A549 (cell line): ENCODE data around the gene CDC6. TPM values are rescaled to one million over a fixed set of nuclear protein-coding genes. Genes with fewer than 3 reads are reported as not detected.

Experiments used
- ATAC-seq, 2 experiments: fragments of 200-7000 bp in 1 of 2; fragments of >200 bp in 1 of 2; cut with Nextera tagmentation in 1 of 2; cut with Tn5 transposase in 1 of 2; 3 replicates each; pipeline versions ENCODE4 v1.8.0 to v1.9.1; 2018 to 2020; ENCODE audit warnings: mild to moderate bottlenecking in 1 of 2, moderate library complexity in 1 of 2
- CTCF ChIA-PET: fragments of 300-600 bp; sonication (Branson Sonifier 250); formaldehyde crosslinking; extraction: SDS; loops from one replicate; lab custom pipeline; 2021; ENCODE audit warnings: antibody characterized with exemption, inconsistent platforms; lab: Yijun Ruan, JAX
- POLR2A ChIA-PET: fragments of 350-600 bp; formaldehyde crosslinking; extraction: SDS; loops from one replicate; lab custom pipeline; 2021; ENCODE audit warnings: antibody characterized with exemption, inconsistent platforms; lab: Yijun Ruan, JAX
- DNase-seq, 2 experiments: peaks; one replicate each; pipeline versions ENCODE4 v3.0.0 to v3.0.0-alpha.2; 2011 to 2016; ENCODE audit warnings: low read depth in 1 of 2, low spot score in 1 of 2
- FAIRE-seq: peaks from 2 replicates; lab custom pipeline; 2011; peaks lifted over from hg19 to GRCh38; lab: Jason Lieb, UNC
- H3K27ac ChIP-seq, 2 experiments: fragments of >200 bp; sonication (Bioruptor Twin); formaldehyde crosslinking; 3 replicates each; pipeline ENCODE4 v1.5.1; 2016 to 2017
- H3K4me1 ChIP-seq: fragments of >200 bp; sonication (Bioruptor Twin); formaldehyde crosslinking; 3 replicates; pipeline ENCODE4 v1.6.1; 2016
- H3K4me2 ChIP-seq: fragments of >200 bp; sonication (Bioruptor Twin); formaldehyde crosslinking; 3 replicates; pipeline ENCODE4 v1.6.1; 2016
- H3K4me3 ChIP-seq: fragments of >200 bp; sonication (Bioruptor Twin); formaldehyde crosslinking; 3 replicates; pipeline ENCODE4 v1.5.1; 2016
- H3K9me3 ChIP-seq: fragments of >200 bp; sonication (Bioruptor Twin); formaldehyde crosslinking; 3 replicates; pipeline ENCODE4 v1.6.1; 2016
- CBX2 ChIP-seq: fragments of 200-600 bp; sonication (generic); IDR thresholded peaks from 2 replicates; pipeline ENCODE4 v1.6.1; 2016; ENCODE audit warnings: low read depth, mild to moderate bottlenecking, borderline replicate concordance
- CBX8 ChIP-seq: fragments of 200-600 bp; sonication (generic); IDR thresholded peaks from 2 replicates; pipeline ENCODE4 v1.6.1; 2016
- CEBPB ChIP-seq, 2 experiments: fragments of >200 bp in 1 of 2; sonication (Bioruptor Twin) in 1 of 2; formaldehyde crosslinking in 1 of 2; IDR thresholded peaks; 2 replicates each; pipeline ENCODE4 v1.6.1; 2012 to 2016
- CHD4 ChIP-seq: fragments of 200-600 bp; sonication (generic); IDR thresholded peaks from 2 replicates; pipeline ENCODE4 v1.6.1; 2016; ENCODE audit warnings: antibody characterized with exemption, mild to moderate bottlenecking, borderline replicate concordance
- EP300 ChIP-seq, 2 experiments: fragments of >200 bp; sonication (Bioruptor Twin); formaldehyde crosslinking; IDR thresholded peaks; 2 replicates in 1 of 2; 3 replicates in 1 of 2; pipeline ENCODE4 v1.6.1; 2016 to 2017
- ESRRA ChIP-seq: fragments of 150-350 bp; IDR thresholded peaks from 2 replicates; pipeline ENCODE4 v1.6.1; 2014; ENCODE audit warnings: mild to moderate bottlenecking, low read length, borderline replicate concordance
- FOSB ChIP-seq: fragments of 250-450 bp; sonication (Bioruptor Pico); IDR thresholded peaks from 2 replicates; pipeline ENCODE4 v1.5.0; 2020; ENCODE audit warnings: mild to moderate bottlenecking, moderate library complexity
- FOXS1 ChIP-seq: fragments of 250-450 bp; sonication (Bioruptor Pico); IDR thresholded peaks from 2 replicates; pipeline ENCODE4 v1.5.0; 2020; ENCODE audit warnings: mild to moderate bottlenecking, moderate library complexity
- GATA3 ChIP-seq: IDR thresholded peaks from 2 replicates; pipeline ENCODE4 v1.6.1; 2012; ENCODE audit warnings: borderline replicate concordance
- HDAC2 ChIP-seq: fragments of 200-600 bp; sonication (generic); IDR thresholded peaks from 2 replicates; pipeline ENCODE4 v1.6.1; 2016
- HOXB5 ChIP-seq: fragments of 250-450 bp; sonication (Bioruptor Pico); IDR thresholded peaks from 2 replicates; pipeline ENCODE4 v1.5.0; 2020; ENCODE audit warnings: mild to moderate bottlenecking, moderate library complexity
- JUN ChIP-seq, 2 experiments: fragments of >200 bp; sonication (Bioruptor Twin); formaldehyde crosslinking; IDR thresholded peaks; 2 replicates in 1 of 2; 3 replicates in 1 of 2; pipeline ENCODE4 v1.6.1; 2016 to 2017
- JUNB ChIP-seq: fragments of >200 bp; sonication (Bioruptor Twin); formaldehyde crosslinking; IDR thresholded peaks from 2 replicates; pipeline ENCODE4 v1.6.1; 2016
- KDM5A ChIP-seq: fragments of 200-600 bp; sonication (generic); IDR thresholded peaks from 2 replicates; pipeline ENCODE4 v1.6.1; 2016; ENCODE audit warnings: antibody characterized with exemption, mild to moderate bottlenecking
- MAFK ChIP-seq: fragments of 450-650 bp; IDR thresholded peaks from 2 replicates; pipeline ENCODE4 v1.6.1; 2014; ENCODE audit not compliant: partially characterized antibody
- MAZ ChIP-seq: fragments of 150-350 bp; IDR thresholded peaks from 2 replicates; pipeline ENCODE4 v1.6.1; 2014; ENCODE audit warnings: antibody characterized with exemption, low read depth, low read length, borderline replicate concordance
- MYC ChIP-seq: IDR thresholded peaks from 2 replicates; pipeline ENCODE4 v1.6.1; 2012; ENCODE audit warnings: mild to moderate bottlenecking, inconsistent platforms, low read length, improper control_type of control experiment, borderline replicate concordance
- NR3C1 ChIP-seq: fragments of >200 bp; sonication (Bioruptor Twin); formaldehyde crosslinking; IDR thresholded peaks from 3 replicates; pipeline ENCODE4 v1.6.1; 2017
- PHF8 ChIP-seq: fragments of 200-600 bp; sonication (generic); IDR thresholded peaks from 2 replicates; pipeline ENCODE4 v1.6.1; 2016; ENCODE audit warnings: low read depth, mild to moderate bottlenecking, antibody characterized with exemption, moderate library complexity, borderline replicate concordance
- POLR2AphosphoS2 ChIP-seq: conservative IDR thresholded peaks from 2 replicates; pipeline ENCODE4 v1.6.1; 2012; ENCODE audit warnings: low read length, improper control_type of control experiment, inconsistent platforms
- RARB ChIP-seq: fragments of 250-450 bp; sonication (Bioruptor Pico); IDR thresholded peaks from 2 replicates; pipeline ENCODE4 v1.8.0; 2021; ENCODE audit warnings: mild to moderate bottlenecking, moderate library complexity
- RCOR1 ChIP-seq: fragments of 150-350 bp; IDR thresholded peaks from 2 replicates; pipeline ENCODE4 v1.6.1; 2014; ENCODE audit warnings: antibody characterized with exemption, low read length, low read depth
- RFX5 ChIP-seq: fragments of 450-650 bp; IDR thresholded peaks from 2 replicates; pipeline ENCODE4 v1.7.1; 2014; ENCODE audit warnings: antibody characterized with exemption, mild to moderate bottlenecking, moderate library complexity
- TFCP2L1 ChIP-seq: fragments of 250-450 bp; sonication (Bioruptor Pico); IDR thresholded peaks from 2 replicates; pipeline ENCODE4 v1.5.0; 2021; ENCODE audit warnings: mild to moderate bottlenecking
- TP53 ChIP-seq: fragments of 250-450 bp; sonication (Bioruptor Pico); IDR thresholded peaks from 2 replicates; pipeline ENCODE4 v1.5.0; 2021; ENCODE audit warnings: mild to moderate bottlenecking, moderate library complexity
- ZFP36 ChIP-seq: fragments of 450-650 bp; IDR thresholded peaks from 2 replicates; pipeline ENCODE4 v1.6.1; 2014; ENCODE audit warnings: borderline replicate concordance; ENCODE audit not compliant: partially characterized antibody
- ZSCAN20 ChIP-seq: fragments of 250-450 bp; sonication (Bioruptor Pico); IDR thresholded peaks from 2 replicates; pipeline ENCODE4 v1.8.0; 2022; ENCODE audit warnings: mild to moderate bottlenecking, moderate library complexity
- WGBS: methylation state at CpG from one replicate; pipeline ENCODE4 v1.1.6; 2017; ENCODE audit errors: missing lambda C conversion rate; 5-methylcytosine and 5-hydroxymethylcytosine counted together
- polyA plus RNA-seq, 4 experiments: library from polyadenylated mRNA; depleted of rRNA in 3 of 4; stranded (reverse); fragments of >200 nt; fragmentation: RNase III in 1 of 4; extraction: RNeasy Plus Mini Kit Qiagen cat#74134 plus additional on column Dnase treatment in 1 of 4; gene quantifications; 2 replicates in 3 of 4; 3 replicates in 1 of 4; pipeline ENCODE4 v1.2.3, GENCODE V29; 2011 to 2017
- TF ChIP-seq, protein P1 (sequence below): fragments of 450-650 bp; IDR thresholded peaks from 2 replicates; pipeline ENCODE4 v1.6.1; 2014; ENCODE audit warnings: antibody characterized with exemption
- TF ChIP-seq, protein P2 (sequence below): IDR thresholded peaks from 2 replicates; pipeline ENCODE4 v1.6.1; 2012
- TF ChIP-seq, protein P3 (sequence below): IDR thresholded peaks from 2 replicates; pipeline ENCODE4 v1.6.1; 2012

Gene CDC6
- polyA plus RNA-seq, 2 of the 4 experiments (the other 2 are of a cell fraction) = 67.0 to 79.5 TPM

DNA sequence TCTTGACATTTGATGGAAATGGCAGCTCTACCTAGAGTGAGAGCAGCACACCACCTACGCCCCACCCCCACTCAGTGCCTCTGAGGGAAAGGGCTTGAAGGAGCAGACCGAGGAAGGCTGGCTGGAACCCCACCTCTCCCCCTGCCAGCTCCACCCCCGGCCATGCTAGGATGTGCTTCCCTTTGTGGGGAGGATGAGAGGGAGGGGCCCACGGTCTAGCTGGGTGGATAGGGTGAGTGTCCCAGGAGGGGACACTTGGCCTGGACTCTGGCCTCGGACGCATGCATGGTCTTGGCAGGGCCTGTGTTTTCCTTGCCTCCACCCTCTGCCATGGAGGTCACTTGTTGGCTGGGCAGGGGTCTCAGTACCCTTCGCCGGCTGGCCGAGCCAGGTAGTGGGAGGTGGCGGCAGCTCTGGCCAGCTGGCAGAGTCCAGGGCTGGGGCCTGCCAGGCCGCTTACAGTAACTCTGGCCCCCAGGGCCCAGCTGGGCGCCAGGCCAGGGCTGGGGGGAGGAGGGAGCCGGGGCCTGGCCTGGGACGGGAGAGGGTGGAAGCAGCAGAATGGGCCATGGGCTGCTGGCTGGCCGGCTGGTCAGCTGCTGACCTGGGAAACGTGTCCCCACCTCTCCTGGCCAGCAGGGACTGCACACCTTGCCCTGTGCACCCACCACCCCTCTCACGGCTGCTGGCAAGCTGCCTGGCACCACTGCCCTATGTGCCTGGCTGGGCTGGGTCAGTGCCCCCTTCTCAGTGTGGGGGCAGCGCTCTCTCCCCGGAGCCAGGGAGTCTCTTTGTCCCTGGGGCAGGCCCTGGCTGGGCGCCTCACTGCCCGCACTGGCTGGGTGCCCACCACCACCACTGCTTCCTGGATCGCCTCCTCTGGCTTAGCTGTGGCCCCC is 44.3 kb downstream of the CDC6 start:
- FAIRE-seq (no peak), ATAC-seq (peak; percentile 62 to 76), DNase-seq (peak in 1 of 2 experiments; percentile 75)
- TF ChIP-seq RARB (CRISPR knock-in tag) = no peak
- no peak for TF ChIP-seq ZSCAN20 (CRISPR knock-in tag)
- TF ChIP-seq JUN (IDR thresholded peaks at IDR 0.05) = peak in 1 of 2 experiments; percentile 63; a peak in 2 of 5 replicates
- no peak for TF ChIP-seq MYC
- TF ChIP-seq KDM5A = no peak
- no peak for TF ChIP-seq PHF8
- peak in 1 of 2 experiments; percentile 31; a peak in 1 of 5 replicates for TF ChIP-seq EP300 (IDR thresholded peaks at IDR 0.05)
- no peak for TF ChIP-seq MAZ
- no peak for TF ChIP-seq MAFK
- no peak for TF ChIP-seq NR3C1
- no peak for TF ChIP-seq HDAC2
- TF ChIP-seq GATA3 = no peak; the same call in 1 of the 2 replicates
- TF ChIP-seq CEBPB (IDR thresholded peaks at IDR 0.05) = no peak
- TF ChIP-seq, protein P1, sequence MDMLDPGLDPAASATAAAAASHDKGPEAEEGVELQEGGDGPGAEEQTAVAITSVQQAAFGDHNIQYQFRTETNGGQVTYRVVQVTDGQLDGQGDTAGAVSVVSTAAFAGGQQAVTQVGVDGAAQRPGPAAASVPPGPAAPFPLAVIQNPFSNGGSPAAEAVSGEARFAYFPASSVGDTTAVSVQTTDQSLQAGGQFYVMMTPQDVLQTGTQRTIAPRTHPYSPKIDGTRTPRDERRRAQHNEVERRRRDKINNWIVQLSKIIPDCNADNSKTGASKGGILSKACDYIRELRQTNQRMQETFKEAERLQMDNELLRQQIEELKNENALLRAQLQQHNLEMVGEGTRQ = no peak
- TF ChIP-seq HOXB5 (CRISPR knock-in tag) = peak; percentile 25; the same call in 1 of the 2 replicates
- no peak for TF ChIP-seq CHD4
- no peak for TF ChIP-seq CBX8
- no peak for TF ChIP-seq ZFP36
- TF ChIP-seq RCOR1 = no peak
- no peak for TF ChIP-seq TP53 (CRISPR knock-in tag)
- TF ChIP-seq ESRRA = no peak
- TF ChIP-seq POLR2AphosphoS2 = no peak
- TF ChIP-seq, protein P2, sequence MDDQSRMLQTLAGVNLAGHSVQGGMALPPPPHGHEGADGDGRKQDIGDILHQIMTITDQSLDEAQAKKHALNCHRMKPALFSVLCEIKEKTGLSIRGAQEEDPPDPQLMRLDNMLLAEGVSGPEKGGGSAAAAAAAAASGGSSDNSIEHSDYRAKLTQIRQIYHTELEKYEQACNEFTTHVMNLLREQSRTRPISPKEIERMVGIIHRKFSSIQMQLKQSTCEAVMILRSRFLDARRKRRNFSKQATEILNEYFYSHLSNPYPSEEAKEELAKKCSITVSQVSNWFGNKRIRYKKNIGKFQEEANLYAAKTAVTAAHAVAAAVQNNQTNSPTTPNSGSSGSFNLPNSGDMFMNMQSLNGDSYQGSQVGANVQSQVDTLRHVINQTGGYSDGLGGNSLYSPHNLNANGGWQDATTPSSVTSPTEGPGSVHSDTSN = no peak
- TF ChIP-seq, protein P3, sequence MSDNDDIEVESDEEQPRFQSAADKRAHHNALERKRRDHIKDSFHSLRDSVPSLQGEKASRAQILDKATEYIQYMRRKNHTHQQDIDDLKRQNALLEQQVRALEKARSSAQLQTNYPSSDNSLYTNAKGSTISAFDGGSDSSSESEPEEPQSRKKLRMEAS = peak; percentile 18; the same call in 1 of the 2 replicates
- H3K4me3 ChIP-seq = no peak overlapping the region
- H3K9me3 ChIP-seq = no peaks in the 10 kb centered on the region
- whole genome bisulfite sequencing = 34% methylated on average over 20 of the region's 22 CpGs
- peaks cover 86% of the 10 kb centered on the region for H3K4me1 ChIP-seq
- CTCF ChIA-PET = interaction anchor here (1.3 to 50.4 kb wide), 4 partner anchors 13 to 130 kb away, joined by 4 to 2395 read pairs (median 538); partner anchors contain the start of genes CDC6, GJD3 and RARA
- peak overlapping the region; percentile 75 for H3K4me2 ChIP-seq
- POLR2A ChIA-PET = interaction anchor here (0.6 to 1.7 kb wide), 3 partner anchors 12 to 1357 kb away, joined by 3 to 8 read pairs (median 3); partner anchors contain the start of gene EIF1
- H3K27ac ChIP-seq = peak overlapping the region; percentile 74 to 82

DNA sequence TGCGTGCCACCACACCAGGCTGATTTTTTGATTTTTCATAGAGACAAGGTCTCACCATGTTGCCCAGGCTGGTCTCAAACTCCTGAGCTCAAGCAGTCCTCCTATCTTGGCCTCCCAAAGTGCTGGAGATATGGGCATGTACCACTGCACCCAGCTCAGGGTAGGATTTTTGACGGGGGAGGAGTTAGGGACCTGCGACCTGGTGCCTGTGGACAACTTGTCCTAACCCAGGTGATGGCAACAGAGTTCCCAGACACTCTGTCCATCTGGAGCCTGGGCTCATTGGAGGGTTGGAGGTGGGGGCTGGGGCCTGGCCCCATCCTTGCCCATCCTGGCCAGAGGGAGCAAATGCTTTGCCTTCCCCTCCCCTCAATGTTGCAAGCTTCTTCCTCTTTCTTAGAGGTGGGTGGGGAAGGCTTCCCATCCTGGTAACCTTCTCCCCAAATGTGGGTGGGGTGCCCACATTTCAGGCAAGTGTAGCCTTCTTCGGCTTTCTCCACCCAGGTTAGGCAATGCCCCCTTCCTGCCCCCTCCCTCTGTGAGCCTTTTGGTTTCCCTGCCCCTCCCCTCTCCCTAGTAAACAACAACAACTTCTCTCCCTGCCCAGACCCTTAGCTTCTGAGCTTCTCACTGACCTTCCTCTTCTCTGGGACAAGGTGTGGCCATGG is 46.2 kb downstream of the CDC6 start:
- Histone ChIP-seq H3K27ac (peak overlapping the region; percentile 66 to 79; a peak in 5 of 6 replicates), H3K4me2 (peak overlapping the region; percentile 72), H3K4me3 (no peak overlapping the region), H3K9me3 (no peaks in the 10 kb centered on the region), H3K4me1 (peaks cover 74% of the 10 kb centered on the region)
- no peak for FAIRE-seq
- ChIA-PET POLR2A (no interaction called here), CTCF (interaction anchor here (0.9 to 50.4 kb wide), 6 partner anchors 10 to 1328 kb away, joined by 3 to 2395 read pairs (median 5); partner anchors contain the start of genes CDC6, GJD3 and RARA)
- TF ChIP-seq TFCP2L1 (CRISPR knock-in tag) = no peak
- no peak for TF ChIP-seq PHF8
- TF ChIP-seq MAZ = no peak
- TF ChIP-seq FOXS1 (CRISPR knock-in tag) = no peak
- TF ChIP-seq FOSB = no peak
- no peak for TF ChIP-seq CBX2
- no peak for TF ChIP-seq HOXB5 (CRISPR knock-in tag)
- no peak for TF ChIP-seq RCOR1
- TF ChIP-seq RFX5 = no peak
- no peak for TF ChIP-seq JUNB
- ATAC-seq = no peak
- DNase-seq = no peak
- WGBS = 95% methylated on average over 4 of the region's 4 CpGs
